Activated CD4-positive, alpha-beta T cell treated with anti-CD3 and anti-CD28 coated beads, Interleukin-2, amount 10 ng/mL, durations not matched to agents 24 days and 14 days (primary cell): ENCODE data around the gene CCL17. TPM values are rescaled to one million over a fixed set of nuclear protein-coding genes. Genes with fewer than 3 reads are reported as not detected.

Experiments
- DNase-seq: peaks from one replicate; pipeline ENCODE4 v3.0.0; 2022
- H3K27ac Mint-ChIP-seq: one replicate; pipeline ENCODE4 v1.8.0; 2022; ENCODE audit warnings: mild to moderate bottlenecking, mixed read lengths
- H3K27me3 Mint-ChIP-seq: one replicate; pipeline ENCODE4 v1.8.0; 2022; ENCODE audit warnings: mixed read lengths
- H3K36me3 Mint-ChIP-seq: one replicate; pipeline ENCODE4 v1.8.0; 2022; ENCODE audit warnings: low read depth, mild to moderate bottlenecking, mixed read lengths
- H3K4me1 Mint-ChIP-seq: one replicate; pipeline ENCODE4 v1.8.0; 2021; ENCODE audit warnings: mixed read lengths
- H3K4me3 Mint-ChIP-seq: one replicate; pipeline ENCODE4 v1.8.0; 2022; ENCODE audit warnings: mild to moderate bottlenecking, moderate library complexity, mixed read lengths
- H3K9me3 Mint-ChIP-seq: one replicate; pipeline ENCODE4 v1.8.0; 2021; ENCODE audit warnings: mixed read lengths
- intact Hi-C: fragments of 100-400 bp; cut with micrococcal nuclease; formaldehyde crosslinking; loops from one replicate; pipeline ENCODE4 v1.15.1; 2023
- total RNA-seq: library from RNA; stranded (reverse); gene quantifications from 2 replicates; pipeline ENCODE4 v1.2.3, GENCODE V29; 2022

CCL17 gene
- total RNA-seq, 1 donor from 2014 or later: not detected

GRCh38 chr16:57384248-57385070 lies 20.1 kb upstream of the CCL17 start:
- peaks cover 2% of the 10 kb centered on the region for H3K27me3 Mint-ChIP-seq

DNA sequence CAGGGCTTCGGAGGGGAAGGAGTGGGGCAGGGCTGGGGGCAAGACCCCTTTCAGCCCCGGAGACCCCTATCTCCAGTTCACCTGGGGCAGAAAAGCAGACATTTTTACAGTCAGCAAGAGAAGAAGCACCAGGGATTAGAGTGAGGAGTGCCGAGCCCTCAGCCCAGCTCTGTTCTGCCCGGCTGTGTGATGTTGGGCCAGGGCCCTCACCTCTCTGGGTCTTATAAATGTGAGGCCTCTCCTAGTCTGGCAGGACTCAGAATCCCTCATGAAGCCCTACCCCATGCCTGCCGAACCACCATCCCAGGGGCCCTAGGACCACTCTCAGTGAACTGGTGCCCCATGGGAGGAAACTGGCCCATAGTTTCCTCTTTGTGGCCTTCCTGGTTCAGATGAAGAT lies 19.5 kb upstream of the CCL17 start:
- no peaks in the 10 kb centered on the region for H3K36me3 Mint-ChIP-seq
- peaks cover 2% of the 10 kb centered on the region for H3K27me3 Mint-ChIP-seq
- no peaks in the 10 kb centered on the region for H3K9me3 Mint-ChIP-seq
- no peak overlapping the region for H3K27ac Mint-ChIP-seq
- intact Hi-C loops: no loop called here
- no peaks in the 10 kb centered on the region for H3K4me1 Mint-ChIP-seq
- H3K4me3 Mint-ChIP-seq: no peak overlapping the region
- DNase-seq: no peak

More at GRCh38 chr16:57384248-57385070, 20.1 kb upstream of the CCL17 start:
- H3K27ac Mint-ChIP-seq: no peak overlapping the region
- no peaks in the 10 kb centered on the region for H3K4me1 Mint-ChIP-seq
- no peak for DNase-seq
- no peaks in the 10 kb centered on the region for H3K9me3 Mint-ChIP-seq
- H3K4me3 Mint-ChIP-seq: no peak overlapping the region
- no peaks in the 10 kb centered on the region for H3K36me3 Mint-ChIP-seq
- intact Hi-C loops: no loop called here

DNA sequence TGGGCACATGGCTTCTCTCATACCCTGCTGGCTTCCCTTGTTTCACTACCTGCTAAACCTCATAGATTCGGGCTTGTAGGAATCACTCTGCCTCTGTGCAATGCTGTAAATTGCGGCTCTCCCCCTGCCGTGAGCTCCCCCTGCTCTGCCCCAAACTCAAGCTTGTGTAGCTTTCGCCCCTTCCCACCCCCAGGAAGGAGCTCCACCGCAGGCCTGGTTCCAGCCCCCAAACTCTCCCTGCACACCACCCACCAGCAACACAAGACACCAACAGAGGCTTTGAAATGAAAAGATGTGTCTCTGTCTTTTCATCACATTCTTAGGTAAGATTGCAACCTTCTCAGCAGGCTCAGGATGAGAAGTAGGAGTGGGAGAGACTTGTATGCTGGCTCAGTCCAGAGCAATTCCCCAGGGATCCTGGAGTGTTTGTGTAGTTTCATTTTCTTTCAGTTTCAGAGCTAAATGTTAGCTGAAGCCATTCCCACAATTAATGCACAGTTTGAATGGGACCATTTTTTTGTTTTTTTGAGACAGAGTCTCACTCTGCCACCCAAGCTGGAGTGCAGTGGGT lies 18.1 kb upstream of the CCL17 start:
- H3K36me3 Mint-ChIP-seq: no peaks in the 10 kb centered on the region
- no peak overlapping the region for H3K4me3 Mint-ChIP-seq

GRCh38 chr16:57387598-57388354 lies 16.8 kb upstream of the CCL17 start:
- Mint-ChIP-seq H3K27ac (no peak overlapping the region), H3K9me3 (no peaks in the 10 kb centered on the region), H3K36me3 (no peaks in the 10 kb centered on the region), H3K27me3 (peaks cover 6% of the 10 kb centered on the region), H3K4me1 (no peaks in the 10 kb centered on the region), H3K4me3 (no peak overlapping the region)
- intact Hi-C loops: no loop called here
- DNase-seq: no peak

More for the DNA sequence above, 18.1 kb upstream of the CCL17 start:
- intact Hi-C loops: no loop called here
- no peak overlapping the region for H3K27ac Mint-ChIP-seq
- no peak for DNase-seq
- peaks cover 4% of the 10 kb centered on the region for H3K27me3 Mint-ChIP-seq
- no peaks in the 10 kb centered on the region for H3K9me3 Mint-ChIP-seq
- H3K4me1 Mint-ChIP-seq: no peaks in the 10 kb centered on the region

DNA sequence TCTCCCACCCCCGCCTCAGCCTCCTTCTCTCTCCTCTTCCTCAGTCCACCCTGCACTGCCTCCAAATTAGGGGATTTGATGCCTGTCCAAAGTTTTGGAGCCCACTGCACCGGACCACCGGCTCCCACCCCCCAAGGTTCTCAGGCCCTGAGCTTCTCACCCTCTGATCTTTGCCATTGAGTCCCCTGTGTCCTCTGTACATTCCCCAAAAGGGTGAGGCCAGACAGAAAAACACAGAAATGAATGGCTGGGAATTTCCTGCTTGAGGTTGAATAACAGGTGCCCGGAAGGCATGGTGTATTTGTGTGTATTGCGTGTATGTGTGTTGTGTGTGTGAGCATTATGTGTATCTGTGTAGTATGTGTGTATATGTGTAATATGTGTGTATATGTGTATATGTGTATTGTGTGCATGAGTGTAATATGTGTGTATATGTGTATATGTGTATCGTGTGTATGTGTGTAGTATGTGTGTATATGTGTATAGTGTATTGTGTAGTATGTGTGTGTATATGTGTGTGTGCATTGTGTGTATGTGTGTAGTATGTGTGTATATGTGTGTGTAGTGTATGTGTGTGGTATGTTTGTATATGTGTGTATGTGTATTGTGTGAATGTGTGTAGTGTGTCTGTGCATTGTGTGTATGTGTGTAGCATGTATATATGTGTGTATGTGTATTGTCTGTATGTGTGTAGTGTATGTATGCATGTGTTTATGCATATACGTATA lies 16.0 kb upstream of the CCL17 start:
- H3K4me1 Mint-ChIP-seq: no peaks in the 10 kb centered on the region
- peaks cover 6% of the 10 kb centered on the region for H3K27me3 Mint-ChIP-seq
- no peaks in the 10 kb centered on the region for H3K36me3 Mint-ChIP-seq
- DNase-seq: no peak
- no peak overlapping the region for H3K27ac Mint-ChIP-seq
- no peak overlapping the region for H3K4me3 Mint-ChIP-seq
- intact Hi-C loops: no loop called here
- H3K9me3 Mint-ChIP-seq: no peaks in the 10 kb centered on the region

DNA sequence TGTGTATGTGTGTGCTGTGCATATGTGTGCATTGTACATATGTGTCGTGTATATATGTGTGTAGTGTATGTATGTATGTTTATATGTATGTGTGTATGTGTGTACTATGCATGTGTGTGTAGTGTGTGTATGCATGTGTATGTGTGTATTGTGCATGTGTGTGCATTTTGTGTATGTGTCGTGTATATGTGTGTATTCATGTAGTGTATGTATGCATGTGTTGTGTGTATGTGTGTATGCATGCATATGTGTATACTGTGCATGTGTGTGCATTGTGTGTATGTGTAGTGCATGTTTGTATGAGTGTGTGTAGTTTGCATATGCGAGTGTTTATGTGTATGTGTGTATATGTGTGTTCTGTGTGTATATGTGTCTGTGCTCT lies 15.5 kb upstream of the CCL17 start:
- H3K27me3 Mint-ChIP-seq: peaks cover 6% of the 10 kb centered on the region
- H3K27ac Mint-ChIP-seq: no peak overlapping the region
- no peaks in the 10 kb centered on the region for H3K36me3 Mint-ChIP-seq
- no peak for DNase-seq
- H3K4me1 Mint-ChIP-seq: no peaks in the 10 kb centered on the region
- H3K9me3 Mint-ChIP-seq: no peaks in the 10 kb centered on the region
- H3K4me3 Mint-ChIP-seq: no peak overlapping the region
- intact Hi-C loops: no loop called here

DNA sequence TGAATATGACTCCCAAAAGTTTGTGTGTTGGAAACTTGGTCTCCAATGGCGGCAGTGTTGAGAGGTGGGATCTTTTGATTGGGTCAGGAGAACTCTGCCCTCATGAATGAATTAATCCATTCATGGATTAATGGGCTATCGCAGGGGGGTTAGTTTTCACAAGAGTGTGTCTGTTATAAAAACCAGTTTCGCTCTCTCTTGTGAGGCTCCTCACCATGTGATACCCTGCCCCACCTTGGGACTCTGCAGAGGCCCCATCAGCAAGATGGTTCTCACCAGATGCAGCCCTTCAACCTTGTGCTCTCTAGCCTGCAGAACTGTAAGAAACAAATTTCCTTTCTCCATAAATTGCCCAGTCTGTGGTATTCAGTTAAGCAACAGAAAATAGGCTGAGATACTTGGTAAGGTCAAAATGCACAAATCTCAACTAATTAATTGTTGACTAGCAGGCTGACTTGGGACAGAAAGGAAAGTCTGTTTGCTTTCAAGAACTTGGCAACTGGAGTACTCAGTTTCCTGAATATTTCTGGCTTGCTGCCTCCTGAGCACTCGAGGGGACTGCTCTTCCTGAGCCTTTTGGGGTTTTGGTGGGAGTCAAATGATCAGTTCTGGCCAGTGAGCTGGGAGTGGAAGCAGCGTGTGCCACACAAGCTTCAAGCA lies 13.8 kb upstream of the CCL17 start:
- no peaks in the 10 kb centered on the region for H3K36me3 Mint-ChIP-seq
- no peak for DNase-seq
- no peak overlapping the region for H3K27ac Mint-ChIP-seq
- H3K4me3 Mint-ChIP-seq: no peak overlapping the region
- H3K4me1 Mint-ChIP-seq: no peaks in the 10 kb centered on the region
- no peaks in the 10 kb centered on the region for H3K9me3 Mint-ChIP-seq
- intact Hi-C loops: no loop called here
- peaks cover 6% of the 10 kb centered on the region for H3K27me3 Mint-ChIP-seq

GRCh38 chr16:57391300-57391699 lies 13.3 kb upstream of the CCL17 start:
- intact Hi-C loops: no loop called here
- no peak for DNase-seq
- Mint-ChIP-seq H3K9me3 (no peaks in the 10 kb centered on the region), H3K36me3 (no peaks in the 10 kb centered on the region), H3K4me3 (no peak overlapping the region), H3K27ac (no peak overlapping the region), H3K4me1 (no peaks in the 10 kb centered on the region), H3K27me3 (peaks cover 6% of the 10 kb centered on the region)

- Mint-ChIP-seq H3K4me1 (no peaks in the 10 kb centered on the region), H3K36me3 (no peaks in the 10 kb centered on the region), H3K27me3 (peaks cover 4% of the 10 kb centered on the region), H3K4me3 (no peak overlapping the region), H3K9me3 (no peaks in the 10 kb centered on the region), H3K27ac (no peak overlapping the region)
- DNase-seq: no peak
- intact Hi-C loops: no loop called here
Observed at GRCh38 chr16:57391708-57392107, 12.9 kb upstream of the CCL17 start.

DNA sequence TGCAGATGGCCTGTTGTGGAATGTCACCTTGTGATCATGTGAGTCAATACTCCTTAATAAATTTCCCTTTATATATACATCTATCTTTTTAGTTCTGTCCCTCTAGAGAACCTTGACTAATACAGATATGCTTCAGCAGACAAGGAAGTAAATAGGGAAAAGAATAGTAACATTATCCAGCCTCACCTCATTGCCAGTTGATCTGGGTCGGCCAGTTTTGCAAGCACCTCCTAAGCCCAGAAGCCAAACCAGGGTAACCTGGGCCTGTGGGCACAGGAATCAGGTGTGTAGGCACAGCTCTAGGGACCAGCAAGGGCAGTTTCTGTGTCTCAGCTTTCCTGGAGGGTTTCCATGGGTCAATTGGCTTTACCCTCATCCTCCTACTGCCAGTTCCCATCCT lies 11.9 kb upstream of the CCL17 start:
- no peaks in the 10 kb centered on the region for H3K36me3 Mint-ChIP-seq
- no peak overlapping the region for H3K4me3 Mint-ChIP-seq
- no peak overlapping the region for H3K27ac Mint-ChIP-seq
- intact Hi-C loops: no loop called here
- no peaks in the 10 kb centered on the region for H3K9me3 Mint-ChIP-seq
- no peaks in the 10 kb centered on the region for H3K4me1 Mint-ChIP-seq
- no peak for DNase-seq
- H3K27me3 Mint-ChIP-seq: peaks cover 4% of the 10 kb centered on the region

DNA sequence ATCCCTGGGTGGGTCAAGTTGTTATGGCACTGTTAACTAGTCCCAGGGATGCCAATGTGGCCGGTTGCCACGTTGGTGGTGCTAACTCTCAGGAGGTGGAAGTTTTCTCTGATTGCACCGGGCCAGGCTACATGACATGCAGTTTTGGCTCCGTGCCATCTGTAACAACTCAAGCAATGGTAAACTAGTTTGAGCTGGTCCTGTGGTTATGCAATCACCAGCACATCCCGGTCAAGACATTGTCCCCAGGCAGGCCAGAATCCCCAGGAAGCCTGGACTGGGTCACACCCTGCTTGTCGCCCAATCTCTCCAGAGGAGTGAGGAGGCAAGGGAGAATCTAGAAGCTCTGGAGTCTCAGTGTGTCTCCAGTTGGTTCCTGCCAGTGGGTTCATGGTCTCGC lies 10.1 kb upstream of the CCL17 start:
- intact Hi-C loops: no loop called here
- H3K27ac Mint-ChIP-seq: no peak overlapping the region
- H3K27me3 Mint-ChIP-seq: peaks cover 4% of the 10 kb centered on the region
- H3K4me1 Mint-ChIP-seq: no peaks in the 10 kb centered on the region
- H3K36me3 Mint-ChIP-seq: no peaks in the 10 kb centered on the region
- DNase-seq: no peak
- H3K4me3 Mint-ChIP-seq: no peak overlapping the region
- no peaks in the 10 kb centered on the region for H3K9me3 Mint-ChIP-seq

DNA sequence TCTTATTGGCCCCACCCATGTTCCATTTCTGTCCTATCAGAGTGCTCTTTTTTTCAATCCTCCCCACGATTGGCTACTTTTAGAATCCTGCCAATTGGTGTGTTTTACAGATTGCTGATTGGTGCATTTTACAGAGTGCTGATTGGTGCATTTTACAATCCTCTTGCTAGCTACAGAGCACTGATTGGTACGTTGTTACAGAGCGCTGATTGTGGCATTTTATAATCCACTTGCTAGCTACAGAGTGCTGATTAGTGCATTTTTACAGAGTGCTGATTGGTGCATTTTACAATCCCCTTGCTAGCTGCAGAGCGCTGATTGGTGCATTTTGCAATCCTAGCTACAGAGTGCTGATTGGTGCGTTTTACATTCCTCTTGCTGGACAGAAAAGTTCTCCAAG lies 9.5 kb upstream of the CCL17 start:
- Mint-ChIP-seq H3K9me3 (no peaks in the 10 kb centered on the region), H3K36me3 (no peaks in the 10 kb centered on the region), H3K4me3 (no peak overlapping the region), H3K27ac (no peak overlapping the region), H3K4me1 (no peaks in the 10 kb centered on the region), H3K27me3 (peaks cover 4% of the 10 kb centered on the region)
- intact Hi-C loops: no loop called here
- DNase-seq: no peak

GRCh38 chr16:57396786-57397185 lies 7.8 kb upstream of the CCL17 start:
- no peaks in the 10 kb centered on the region for H3K9me3 Mint-ChIP-seq
- intact Hi-C loops: no loop called here
- H3K4me3 Mint-ChIP-seq: no peak overlapping the region
- no peak for DNase-seq
- no peaks in the 10 kb centered on the region for H3K36me3 Mint-ChIP-seq
- no peaks in the 10 kb centered on the region for H3K4me1 Mint-ChIP-seq
- no peak overlapping the region for H3K27ac Mint-ChIP-seq
- peaks cover 2% of the 10 kb centered on the region for H3K27me3 Mint-ChIP-seq
